ENCODE data around the gene SUPT3H. TPM values are rescaled to one million over a fixed set of nuclear protein-coding genes. Genes with fewer than 3 reads are reported as not detected.

Gene SUPT3H
- total RNA-seq, 1 experiment from 2014 or later, result 10.3 TPM

- Mint-ChIP-seq H3K27me3 (ENCODE audit: unreplicated experiment) (no peaks in the 10 kb centered on the region), H3K27ac (ENCODE audit: unreplicated experiment) (no peak overlapping the region), H3K4me3 (ENCODE audit: low read depth, unreplicated experiment) (no peak overlapping the region), H3K9me3 (ENCODE audit: low read depth, unreplicated experiment) (peaks cover 5% of the 10 kb centered on the region), H3K4me1 (ENCODE audit: low read depth, unreplicated experiment) (no peaks in the 10 kb centered on the region), H3K36me3 (ENCODE audit: insufficient read depth, unreplicated experiment) (no peaks in the 10 kb centered on the region)
- no peak for DNase-seq
- BruUV-seq (replicated peaks), result no TSS peak
- no peak for TF ChIP-seq CTCF (IDR thresholded peaks at IDR 0.05; ENCODE audit: unreplicated experiment)
- intact Hi-C loops (cut with micrococcal nuclease; ENCODE audit: unreplicated experiment), result no loop called here
- CTCF ChIA-PET, result no interaction called here
These were observed 296.1 kb downstream of the SUPT3H start for GRCh38 chr6:45081634-45082033.

GRCh38 chr6:45078432-45078831, 299.3 kb downstream of the SUPT3H start:
- Mint-ChIP-seq H3K36me3 (ENCODE audit: insufficient read depth, unreplicated experiment) (no peaks in the 10 kb centered on the region), H3K4me3 (ENCODE audit: low read depth, unreplicated experiment) (no peak overlapping the region), H3K27me3 (ENCODE audit: unreplicated experiment) (no peaks in the 10 kb centered on the region), H3K9me3 (ENCODE audit: low read depth, unreplicated experiment) (peaks cover 5% of the 10 kb centered on the region), H3K4me1 (ENCODE audit: low read depth, unreplicated experiment) (no peaks in the 10 kb centered on the region), H3K27ac (ENCODE audit: unreplicated experiment) (no peak overlapping the region)
- CTCF ChIA-PET, result no interaction called here
- no peak for TF ChIP-seq CTCF (IDR thresholded peaks at IDR 0.05; ENCODE audit: unreplicated experiment)
- intact Hi-C loops (cut with micrococcal nuclease; ENCODE audit: unreplicated experiment), result no loop called here
- BruUV-seq (replicated peaks), result no TSS peak
- DNase-seq, result no peak

GRCh38 chr6:45076217-45076930, 301.4 kb downstream of the SUPT3H start:
- no peaks in the 10 kb centered on the region for H3K27me3 Mint-ChIP-seq (ENCODE audit: unreplicated experiment)
- intact Hi-C loops (cut with micrococcal nuclease; ENCODE audit: unreplicated experiment), result no loop called here
- no peaks in the 10 kb centered on the region for H3K4me1 Mint-ChIP-seq (ENCODE audit: low read depth, unreplicated experiment)
- no peak for DNase-seq
- H3K9me3 Mint-ChIP-seq (ENCODE audit: low read depth, unreplicated experiment), result peaks cover 5% of the 10 kb centered on the region
- no peak for TF ChIP-seq CTCF (IDR thresholded peaks at IDR 0.05; ENCODE audit: unreplicated experiment)
- BruUV-seq (replicated peaks), result no TSS peak
- H3K27ac Mint-ChIP-seq (ENCODE audit: unreplicated experiment), result no peak overlapping the region
- CTCF ChIA-PET, result no interaction called here
- H3K4me3 Mint-ChIP-seq (ENCODE audit: low read depth, unreplicated experiment), result no peak overlapping the region
- no peaks in the 10 kb centered on the region for H3K36me3 Mint-ChIP-seq (ENCODE audit: insufficient read depth, unreplicated experiment)

GRCh38 chr6:45075246-45075645, 302.5 kb downstream of the SUPT3H start:
- CTCF ChIA-PET, result no interaction called here
- intact Hi-C loops (cut with micrococcal nuclease; ENCODE audit: unreplicated experiment), result no loop called here
- no peaks in the 10 kb centered on the region for H3K27me3 Mint-ChIP-seq (ENCODE audit: unreplicated experiment)
- H3K4me1 Mint-ChIP-seq (ENCODE audit: low read depth, unreplicated experiment), result no peaks in the 10 kb centered on the region
- no peak for TF ChIP-seq CTCF (IDR thresholded peaks at IDR 0.05; ENCODE audit: unreplicated experiment)
- H3K27ac Mint-ChIP-seq (ENCODE audit: unreplicated experiment), result no peak overlapping the region
- DNase-seq, result no peak
- no peak overlapping the region for H3K4me3 Mint-ChIP-seq (ENCODE audit: low read depth, unreplicated experiment)
- no TSS peak for BruUV-seq (replicated peaks)
- no peaks in the 10 kb centered on the region for H3K36me3 Mint-ChIP-seq (ENCODE audit: insufficient read depth, unreplicated experiment)
- peaks cover 5% of the 10 kb centered on the region for H3K9me3 Mint-ChIP-seq (ENCODE audit: low read depth, unreplicated experiment)

Measured in Calu3 (cell line).